Peyer's patch (tissue), 4 donors: ENCODE measurements around the gene TBX5. TPM values are rescaled to one million over a fixed set of nuclear protein-coding genes. Genes with fewer than 3 reads are reported as not detected.

ENCODE experiments used
- DNase-seq, 3 donors: peaks; one replicate each; pipeline ENCODE4 v3.0.0-alpha.2; 2017 to 2019
- H3K27ac ChIP-seq, 4 donors: fragments of 200-600 bp; sonication (generic); one replicate each; pipeline ENCODE4 v1.5.1; 2016 to 2019
- H3K27me3 ChIP-seq, 2 donors: fragments of 200-600 bp; sonication (generic); one replicate each; pipeline ENCODE4 v1.5.1; 2019
- H3K36me3 ChIP-seq, 3 donors: fragments of 200-600 bp; sonication (generic); one replicate each; pipeline ENCODE4 v1.5.1; 2016 to 2019
- H3K4me1 ChIP-seq, 4 donors: fragments of 200-600 bp; sonication (generic); one replicate each; pipeline ENCODE4 v1.5.1; 2016 to 2019
- H3K4me3 ChIP-seq, 4 donors: fragments of 200-600 bp; sonication (generic); 1 replicate in 3 of 4; 2 replicates in 1 of 4; pipeline ENCODE4 v1.5.1; 2016 to 2019; ENCODE audit warnings: mild to moderate bottlenecking in 1 of 4
- H3K9me3 ChIP-seq, 4 donors: fragments of 200-600 bp; sonication (generic); one replicate each; pipeline ENCODE4 v1.5.1; 2016 to 2019; ENCODE audit warnings: mild to moderate bottlenecking in 1 of 4
- CTCF ChIP-seq, 6 experiments: fragments of 450-650 bp in 4 of 6; fragments of 200-600 bp in 2 of 6; sonication (generic) in 1 of 6; IDR thresholded peaks; one replicate each; pipeline ENCODE4 v1.5.1; 2017 to 2019; ENCODE audit warnings: antibody characterized with exemption in 6 of 6, mild to moderate bottlenecking in 3 of 6, moderate library complexity in 1 of 6
- POLR2A ChIP-seq, 2 donors: fragments of 450-650 bp; IDR thresholded peaks; one replicate each; pipeline ENCODE4 v1.5.1; 2017; ENCODE audit warnings: antibody characterized with exemption in 2 of 2, mild to moderate bottlenecking in 2 of 2, moderate library complexity in 2 of 2
- total RNA-seq, 4 donors: library from RNA; depleted of rRNA; stranded (reverse); fragments of >200 nt; gene quantifications; one replicate each; pipeline ENCODE4 v1.1.0, GENCODE V29; 2016

Gene TBX5
- total RNA-seq, 4 donors from 2014 or later, result not detected

- DNase-seq, result no peak
- H3K4me1 ChIP-seq, result no peaks in the 10 kb centered on the region
- H3K27ac ChIP-seq, result no peak overlapping the region
- H3K36me3 ChIP-seq, result no peaks in the 10 kb centered on the region
- no peaks in the 10 kb centered on the region for H3K9me3 ChIP-seq
- H3K4me3 ChIP-seq, result no peak overlapping the region
- peaks cover 0 to 13% of the 10 kb centered on the region in 2 donors for H3K27me3 ChIP-seq
- no peak for TF ChIP-seq CTCF (IDR thresholded peaks at IDR 0.05)
- no peak for TF ChIP-seq POLR2A (IDR thresholded peaks at IDR 0.05)
Observed at GRCh38 chr12:114414866-114415524, 9.1 kb upstream of the TBX5 start.

GRCh38 chr12:114414031-114414865 lies 8.3 kb upstream of the TBX5 start:
- H3K36me3 ChIP-seq, result no peaks in the 10 kb centered on the region
- H3K27ac ChIP-seq, result no peak overlapping the region
- DNase-seq, result no peak
- peaks cover 0 to 13% of the 10 kb centered on the region in 2 donors for H3K27me3 ChIP-seq
- H3K4me1 ChIP-seq, result peaks cover 0 to 2% (median 0%) of the 10 kb centered on the region in 4 donors
- TF ChIP-seq POLR2A (IDR thresholded peaks at IDR 0.05) (no peak), CTCF (IDR thresholded peaks at IDR 0.05) (no peak)
- no peak overlapping the region for H3K4me3 ChIP-seq
- no peaks in the 10 kb centered on the region for H3K9me3 ChIP-seq

DNA sequence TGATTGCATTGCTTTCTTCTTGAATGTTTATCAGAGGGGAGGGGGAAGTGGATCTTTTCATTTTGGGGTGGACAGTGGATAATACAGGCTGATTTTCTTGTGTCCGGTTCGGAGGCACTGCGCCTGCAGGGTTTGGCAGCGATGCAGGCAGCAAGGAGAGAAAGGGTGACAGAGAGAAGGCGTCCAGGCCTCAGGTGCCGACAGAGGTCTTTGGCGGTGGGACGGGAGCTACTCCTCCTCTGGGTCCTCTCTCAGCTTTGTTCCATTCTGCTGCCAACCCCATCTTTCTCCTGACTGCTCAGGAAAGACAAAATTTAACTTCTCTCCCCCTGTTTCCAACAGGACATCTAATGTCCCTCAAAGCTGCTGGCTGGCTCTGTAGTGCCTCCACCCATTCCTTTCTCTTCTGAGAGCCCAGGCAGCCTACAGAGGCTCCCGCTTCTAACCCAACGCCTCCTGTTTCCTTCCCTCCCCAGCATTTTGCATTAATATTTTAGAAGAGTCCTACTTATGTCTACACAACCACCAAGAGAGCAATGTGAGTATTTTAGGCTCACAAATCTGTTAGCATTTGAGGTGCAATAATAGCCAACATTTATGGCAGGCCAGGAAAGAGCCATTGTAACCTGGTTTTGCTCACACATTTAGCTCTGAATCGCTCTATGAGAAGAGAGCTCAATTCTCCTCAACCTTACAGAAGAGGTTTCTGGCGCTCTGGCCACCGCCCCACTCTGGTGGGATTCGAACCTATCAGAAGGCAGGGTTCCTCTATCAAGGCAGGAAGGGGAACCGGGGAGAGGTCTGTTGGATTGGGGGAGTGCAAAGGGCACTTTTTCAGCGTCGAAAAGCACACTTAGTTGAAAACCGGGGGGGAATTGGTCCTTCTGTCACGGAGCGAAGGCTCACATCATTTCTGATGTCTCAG lies 7.1 kb upstream of the TBX5 start:
- DNase-seq, result no peak
- TF ChIP-seq POLR2A (IDR thresholded peaks at IDR 0.05) (no peak), CTCF (IDR thresholded peaks at IDR 0.05) (no peak)
- H3K27me3 ChIP-seq, result peaks cover 0 to 22% of the 10 kb centered on the region in 2 donors

DNA sequence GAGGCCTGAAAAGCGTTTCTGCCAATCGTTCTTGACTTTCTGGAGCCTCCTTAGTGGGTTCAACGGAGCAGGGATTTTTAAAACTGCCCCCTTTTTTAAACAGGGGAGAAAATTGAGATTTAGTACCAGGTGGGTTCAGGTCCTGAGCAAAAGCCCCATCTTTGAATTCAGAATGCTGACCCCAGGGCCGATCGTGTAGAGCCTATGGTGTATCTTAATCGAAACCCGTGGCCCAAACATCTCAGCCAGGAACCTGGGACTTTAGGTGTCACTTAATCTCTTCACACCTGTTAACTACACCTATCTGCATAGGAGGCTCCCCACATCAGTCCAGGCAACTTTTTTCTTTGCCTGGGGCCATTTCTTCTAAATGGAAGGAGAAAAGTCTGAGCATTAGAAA lies 6.4 kb upstream of the TBX5 start:
- no peaks in the 10 kb centered on the region for H3K36me3 ChIP-seq
- TF ChIP-seq POLR2A (IDR thresholded peaks at IDR 0.05) (no peak), CTCF (IDR thresholded peaks at IDR 0.05) (no peak)
- H3K9me3 ChIP-seq, result no peaks in the 10 kb centered on the region
- H3K27ac ChIP-seq, result no peak overlapping the region
- H3K4me3 ChIP-seq, result no peak overlapping the region
- peaks cover 0 to 25% of the 10 kb centered on the region in 2 donors for H3K27me3 ChIP-seq
- peaks cover 0 to 8% (median 0%) of the 10 kb centered on the region in 4 donors for H3K4me1 ChIP-seq
- no peak for DNase-seq

More for the DNA sequence above, 7.1 kb upstream of the TBX5 start:
- Histone ChIP-seq H3K4me1 (peaks cover 0 to 8% (median 0%) of the 10 kb centered on the region in 4 donors), H3K4me3 (no peak overlapping the region), H3K27ac (no peak overlapping the region), H3K9me3 (no peaks in the 10 kb centered on the region), H3K36me3 (no peaks in the 10 kb centered on the region)

DNA sequence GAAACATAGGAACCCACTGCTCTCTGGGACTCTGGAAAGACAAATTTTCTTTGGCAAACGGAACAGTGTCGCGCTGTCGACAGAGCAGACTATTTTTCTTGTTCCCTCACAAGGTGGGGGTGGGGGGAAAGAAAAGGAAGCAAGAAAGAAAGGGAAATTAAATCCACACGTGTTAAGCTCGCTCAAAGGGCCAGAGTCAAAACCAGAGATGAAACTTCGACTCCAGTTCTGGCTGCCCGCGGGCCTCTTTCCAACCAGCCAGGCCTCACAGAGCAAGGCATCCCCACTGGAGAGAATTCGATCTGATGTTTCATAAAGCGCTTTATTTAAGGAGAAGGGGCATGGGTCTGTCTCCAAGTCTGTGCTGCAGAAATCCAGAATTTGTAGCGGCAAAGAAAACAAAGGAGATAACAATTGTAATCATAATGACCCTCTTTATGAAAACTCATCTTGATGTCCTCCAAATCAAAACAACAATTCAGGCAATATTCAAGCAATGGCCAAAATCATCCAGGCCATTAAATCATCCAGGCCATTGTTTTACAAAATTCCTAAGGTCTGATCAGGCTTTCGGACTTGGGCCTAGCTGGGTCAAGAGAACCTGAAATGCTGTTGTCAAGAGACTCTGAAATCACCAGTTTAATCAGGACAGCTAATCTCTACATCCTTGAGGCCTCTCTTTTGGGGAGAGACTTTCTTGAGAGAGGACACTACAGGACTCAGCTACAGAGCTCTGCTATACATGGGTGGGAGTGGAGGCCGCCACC lies 5.3 kb upstream of the TBX5 start:
- no peaks in the 10 kb centered on the region for H3K36me3 ChIP-seq
- peaks cover 0 to 34% of the 10 kb centered on the region in 2 donors for H3K27me3 ChIP-seq

More for the DNA sequence above, 5.3 kb upstream of the TBX5 start:
- Histone ChIP-seq H3K9me3 (no peaks in the 10 kb centered on the region), H3K27ac (no peak overlapping the region), H3K4me1 (peaks cover 0 to 8% (median 0%) of the 10 kb centered on the region in 4 donors), H3K4me3 (no peak overlapping the region)
- TF ChIP-seq POLR2A (IDR thresholded peaks at IDR 0.05), result no peak
- no peak for DNase-seq
